BLaER1 (cell line): ENCODE results near the gene CSTPP1.
A peak's percentile ranks its signal among the peaks of the same experiment; 100 is the strongest.
"Not testable (repeated sequence)": the region's sequence is repeated elsewhere in the genome, so short reads cannot be mapped to it uniquely, and the experiment has no call there.

Source experiments
- H3K27ac ChIP-seq: shearing (Covaris generic); formaldehyde crosslinking; 2 replicates; pipeline ENCODE4 v1.8.1; 2022
- H3K27me3 ChIP-seq: shearing (Covaris generic); formaldehyde crosslinking; 2 replicates; pipeline ENCODE4 v1.8.1; 2022
- H3K36me3 ChIP-seq: shearing (Covaris generic); formaldehyde crosslinking; 2 replicates; pipeline ENCODE4 v1.8.1; 2022
- H3K4me1 ChIP-seq: shearing (Covaris generic); formaldehyde crosslinking; 2 replicates; pipeline ENCODE4 v1.8.1; 2022
- H3K4me2 ChIP-seq: shearing (Covaris generic); formaldehyde crosslinking; 2 replicates; pipeline ENCODE4 v1.8.1; 2022
- H3K4me3 ChIP-seq: shearing (Covaris generic); formaldehyde crosslinking; 2 replicates; pipeline ENCODE4 v1.8.1; 2022
- H3K9ac ChIP-seq: shearing (Covaris generic); formaldehyde crosslinking; 2 replicates; pipeline ENCODE4 v1.8.1; 2022
- H3K9me3 ChIP-seq: shearing (Covaris generic); formaldehyde crosslinking; 2 replicates; pipeline ENCODE4 v1.8.1; 2022
- H4K20me1 ChIP-seq: shearing (Covaris generic); formaldehyde crosslinking; 2 replicates; pipeline ENCODE4 v1.8.1; 2022
- Cebpa-rat ChIP-seq: shearing (Covaris generic); IDR thresholded peaks from 2 replicates; pipeline ENCODE4 v1.8.1; 2022

Gene CSTPP1

GRCh38 chr11:47071341-47071740 is 134.8 kb downstream of the CSTPP1 start:
- no peaks in the 10 kb centered on the region for H3K27me3 ChIP-seq
- H3K4me3 ChIP-seq, result no peak overlapping the region
- no peaks in the 10 kb centered on the region for H3K9me3 ChIP-seq
- no peaks in the 10 kb centered on the region for H3K4me1 ChIP-seq
- no peak overlapping the region for H3K9ac ChIP-seq
- no peaks in the 10 kb centered on the region for H3K36me3 ChIP-seq
- no peak overlapping the region for H3K4me2 ChIP-seq
- H3K27ac ChIP-seq, result no peak overlapping the region
- no peaks in the 10 kb centered on the region for H4K20me1 ChIP-seq
- TF ChIP-seq Cebpa-rat, result no peak

GRCh38 chr11:47071791-47072261 is 135.3 kb downstream of the CSTPP1 start:
- Histone ChIP-seq H3K27ac (no peak overlapping the region), H3K4me3 (no peak overlapping the region), H3K9me3 (no peaks in the 10 kb centered on the region), H3K27me3 (no peaks in the 10 kb centered on the region), H3K4me1 (no peaks in the 10 kb centered on the region), H4K20me1 (no peaks in the 10 kb centered on the region), H3K36me3 (no peaks in the 10 kb centered on the region), H3K4me2 (no peak overlapping the region), H3K9ac (no peak overlapping the region)
- TF ChIP-seq Cebpa-rat, result no peak

DNA sequence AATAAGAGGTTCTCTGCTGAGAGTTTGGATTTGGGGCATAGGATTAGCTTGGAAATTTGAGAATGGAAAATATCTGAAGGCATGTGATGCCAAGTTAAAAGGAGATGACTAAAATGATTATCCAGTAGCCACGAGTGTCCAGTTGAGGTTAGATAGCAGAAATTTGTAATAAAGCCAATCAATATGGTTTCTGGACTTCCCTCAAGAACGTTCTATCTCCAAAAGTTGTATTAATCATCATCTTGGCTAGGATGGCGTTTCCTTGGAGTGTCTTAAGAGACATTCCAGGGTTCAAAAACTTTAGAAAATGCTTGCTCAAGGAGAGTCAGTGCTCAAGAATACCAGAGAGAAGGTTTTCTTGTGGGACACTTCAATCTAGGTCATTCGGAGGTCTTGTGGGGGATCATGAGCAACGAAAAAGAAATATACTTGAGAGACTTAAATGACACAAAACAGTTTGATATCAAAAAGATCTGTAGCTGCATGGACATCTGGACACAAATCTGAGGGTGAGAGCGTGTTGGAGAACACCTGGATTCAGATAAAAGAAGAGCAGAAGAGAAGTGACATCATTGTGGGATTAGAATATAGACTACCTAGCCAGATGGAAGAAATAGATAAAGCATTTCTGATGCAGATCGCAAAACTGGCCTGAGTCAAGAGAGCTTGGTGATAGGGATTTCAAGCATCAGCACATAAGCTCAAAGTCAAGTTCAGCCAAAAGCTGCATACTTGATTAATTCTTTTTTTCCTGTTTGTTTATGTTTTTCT is 142.4 kb downstream of the CSTPP1 start:
- H3K9me3 ChIP-seq, result no peaks in the 10 kb centered on the region
- no peak overlapping the region for H3K4me3 ChIP-seq
- no peak overlapping the region for H3K4me2 ChIP-seq
- no peaks in the 10 kb centered on the region for H3K27me3 ChIP-seq
- H3K4me1 ChIP-seq, result no peaks in the 10 kb centered on the region
- no peak overlapping the region for H3K27ac ChIP-seq
- H4K20me1 ChIP-seq, result no peaks in the 10 kb centered on the region
- TF ChIP-seq Cebpa-rat, result no peak
- no peaks in the 10 kb centered on the region for H3K36me3 ChIP-seq
- no peak overlapping the region for H3K9ac ChIP-seq

DNA sequence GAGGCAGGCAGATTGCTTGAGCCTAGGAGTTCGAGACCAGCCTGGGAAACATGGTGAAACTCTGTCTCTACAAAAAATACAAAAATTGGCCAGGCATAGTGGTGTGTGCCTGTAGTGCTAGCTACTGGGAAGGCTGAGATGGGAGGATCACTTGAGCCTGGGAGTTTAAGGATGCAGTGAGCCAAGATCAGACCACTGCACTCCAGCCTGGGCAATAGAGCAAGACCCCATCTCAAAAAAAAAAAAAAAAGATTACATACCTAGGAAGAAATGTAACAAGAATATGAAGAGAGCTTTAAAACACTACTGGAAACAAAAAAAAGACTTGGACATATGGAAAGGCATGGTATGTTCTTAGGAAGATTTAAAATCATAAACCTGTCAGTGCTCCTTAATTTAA is 144.2 kb downstream of the CSTPP1 start:
- H3K27me3 ChIP-seq, H3K4me1 ChIP-seq, H3K9ac ChIP-seq, H4K20me1 ChIP-seq, H3K4me3 ChIP-seq, H3K27ac ChIP-seq, H3K9me3 ChIP-seq, H3K36me3 ChIP-seq, H3K4me2 ChIP-seq: not testable (repeated sequence)

- no peaks in the 10 kb centered on the region for H4K20me1 ChIP-seq
- H3K27me3 ChIP-seq, result no peaks in the 10 kb centered on the region
- peaks cover 9% of the 10 kb centered on the region; the same call in 1 of the 2 replicates for H3K4me1 ChIP-seq
- H3K4me2 ChIP-seq, result no peak overlapping the region
- H3K27ac ChIP-seq, result no peak overlapping the region
- H3K9me3 ChIP-seq, result no peaks in the 10 kb centered on the region
- H3K36me3 ChIP-seq, result no peaks in the 10 kb centered on the region
- no peak overlapping the region for H3K4me3 ChIP-seq
- no peak for TF ChIP-seq Cebpa-rat
- H3K9ac ChIP-seq, result no peak overlapping the region
Observed at GRCh38 chr11:47083913-47084312, 147.4 kb downstream of the CSTPP1 start.

DNA sequence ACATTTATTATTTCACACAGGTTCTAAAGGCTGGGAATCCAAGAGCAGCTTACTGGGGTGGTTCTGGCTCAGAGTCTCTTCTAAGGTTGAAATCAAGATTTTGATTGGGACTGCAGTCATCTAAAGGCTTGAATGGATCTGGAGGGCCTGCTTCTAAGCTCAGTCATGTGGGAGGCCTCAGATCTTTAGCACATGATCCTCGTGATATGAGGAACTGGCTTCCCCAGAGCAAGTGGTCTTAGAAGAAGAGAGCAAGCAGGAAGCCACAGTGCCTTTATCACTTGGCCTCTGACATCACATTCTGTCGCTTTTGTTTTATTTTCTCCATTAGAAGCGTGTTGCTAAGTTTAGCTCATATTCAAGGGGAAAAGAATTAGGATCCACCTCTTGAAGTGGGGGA is 151.2 kb downstream of the CSTPP1 start:
- H3K4me1 ChIP-seq, result peaks cover 9% of the 10 kb centered on the region; the same call in 1 of the 2 replicates
- H3K27me3 ChIP-seq, result no peaks in the 10 kb centered on the region
- H4K20me1 ChIP-seq, result no peaks in the 10 kb centered on the region
- H3K9ac ChIP-seq, result no peak overlapping the region
- no peak overlapping the region for H3K4me3 ChIP-seq
- no peaks in the 10 kb centered on the region for H3K36me3 ChIP-seq
- no peaks in the 10 kb centered on the region for H3K9me3 ChIP-seq
- TF ChIP-seq Cebpa-rat, result no peak
- no peak overlapping the region for H3K27ac ChIP-seq
- peak overlapping the region; percentile 19; the same call in 1 of the 2 replicates for H3K4me2 ChIP-seq

DNA sequence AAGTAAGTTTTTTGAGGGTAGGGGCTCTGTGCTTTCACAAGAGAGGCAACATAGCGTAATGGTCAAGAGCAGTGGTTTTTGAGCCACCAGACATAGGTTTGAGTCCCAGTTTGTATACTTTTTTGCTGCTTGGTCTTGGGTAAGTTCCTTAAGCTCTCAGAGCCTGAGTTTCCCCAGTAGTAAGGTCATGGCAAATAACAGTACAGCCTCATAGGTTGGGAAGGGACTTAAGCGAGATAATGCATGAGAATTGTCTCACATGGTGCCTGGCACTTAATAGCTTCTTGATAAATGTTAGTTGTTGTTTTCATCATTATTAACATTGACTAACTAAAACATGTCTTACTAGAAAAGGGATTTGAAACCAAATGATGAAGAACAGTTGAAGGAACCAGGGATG is 157.0 kb downstream of the CSTPP1 start:
- Histone ChIP-seq H3K4me1 (no peaks in the 10 kb centered on the region), H3K27ac (no peak overlapping the region), H3K27me3 (no peaks in the 10 kb centered on the region), H4K20me1 (no peaks in the 10 kb centered on the region), H3K9me3 (peaks cover 3% of the 10 kb centered on the region; the same call in 1 of the 2 replicates), H3K9ac (no peak overlapping the region), H3K4me2 (no peak overlapping the region), H3K36me3 (no peaks in the 10 kb centered on the region), H3K4me3 (no peak overlapping the region)
- TF ChIP-seq Cebpa-rat, result no peak

DNA sequence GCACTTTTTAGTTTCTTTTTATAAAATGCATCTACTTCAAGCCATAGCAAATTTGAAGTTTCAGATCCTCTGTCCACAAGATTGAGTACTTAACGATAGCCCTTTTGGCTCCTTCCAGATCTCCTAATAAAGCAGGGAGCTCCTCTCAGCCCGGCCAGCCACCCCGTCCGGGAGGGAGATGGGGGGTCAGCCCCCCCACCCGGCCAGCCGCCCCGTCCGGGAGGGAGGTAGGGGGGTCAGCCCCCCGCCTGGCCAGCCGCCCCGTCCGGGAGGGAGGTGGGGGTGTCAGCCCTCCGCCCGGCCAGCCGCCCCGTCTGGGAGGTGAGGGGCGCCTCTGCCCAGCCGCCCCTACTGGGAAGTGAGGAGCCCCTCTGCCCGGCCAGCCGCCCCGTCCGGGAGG is 160.3 kb downstream of the CSTPP1 start:
- not testable (repeated sequence) for H3K4me2 ChIP-seq, H3K36me3 ChIP-seq, H3K4me1 ChIP-seq, H3K4me3 ChIP-seq, H3K27me3 ChIP-seq, H3K27ac ChIP-seq, H3K9ac ChIP-seq, H4K20me1 ChIP-seq
- H3K9me3 ChIP-seq, result peaks cover 13% of the 10 kb centered on the region; the same call in 1 of the 2 replicates

DNA sequence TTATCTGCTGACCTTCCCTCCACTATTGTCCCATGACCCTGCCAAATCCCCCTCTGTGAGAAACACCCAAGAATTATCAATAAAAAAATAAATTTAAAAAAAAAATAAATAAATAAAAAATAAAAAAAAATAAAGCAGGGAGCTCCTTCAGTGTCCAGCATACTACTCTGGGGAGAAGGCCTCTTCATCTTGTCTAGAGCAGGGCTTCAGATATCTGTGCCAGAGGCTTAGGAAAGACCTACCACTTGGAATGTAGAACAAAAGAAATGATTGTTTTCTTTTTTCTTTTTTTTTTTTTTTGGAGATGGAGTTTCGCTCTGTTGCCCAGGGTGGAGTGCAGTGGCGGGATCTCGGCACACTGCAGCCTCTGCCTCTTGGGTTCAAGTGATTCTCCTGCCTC is 161.7 kb downstream of the CSTPP1 start:
- not testable (repeated sequence) for H3K9ac ChIP-seq, H4K20me1 ChIP-seq, H3K36me3 ChIP-seq, H3K27me3 ChIP-seq, H3K4me3 ChIP-seq, H3K27ac ChIP-seq, H3K4me2 ChIP-seq, H3K4me1 ChIP-seq
- H3K9me3 ChIP-seq, result peaks cover 13% of the 10 kb centered on the region; the same call in 1 of the 2 replicates

GRCh38 chr11:47099214-47099917 is 162.8 kb downstream of the CSTPP1 start:
- H3K4me1 ChIP-seq, result no peaks in the 10 kb centered on the region
- TF ChIP-seq Cebpa-rat, result no peak
- no peak overlapping the region for H3K4me3 ChIP-seq
- H3K4me2 ChIP-seq, result no peak overlapping the region
- H3K36me3 ChIP-seq, result no peaks in the 10 kb centered on the region
- H3K9ac ChIP-seq, result no peak overlapping the region
- H3K9me3 ChIP-seq, result peaks cover 13% of the 10 kb centered on the region; the same call in 1 of the 2 replicates
- H3K27ac ChIP-seq, result no peak overlapping the region
- no peaks in the 10 kb centered on the region for H4K20me1 ChIP-seq
- no peaks in the 10 kb centered on the region for H3K27me3 ChIP-seq
